Measurements from ENCODE around the gene DUSP16.
"Not testable (repeated sequence)": the region's sequence is repeated elsewhere in the genome, so short reads cannot be mapped to it uniquely, and the experiment has no call there.

The DUSP16 gene

GRCh38 chr12:12562585-12563261, at the start of gene DUSP16:
Gene DUSP16, minus strand, starts transcription at chr12:12562863. Its CDS starts 41,765 bp downstream, at chr12:12521098.
- peak; percentile 36 to 58 for DNase-seq (ENCODE audit: low read depth in 1 of 2, low spot score in 1 of 2)

DNA sequence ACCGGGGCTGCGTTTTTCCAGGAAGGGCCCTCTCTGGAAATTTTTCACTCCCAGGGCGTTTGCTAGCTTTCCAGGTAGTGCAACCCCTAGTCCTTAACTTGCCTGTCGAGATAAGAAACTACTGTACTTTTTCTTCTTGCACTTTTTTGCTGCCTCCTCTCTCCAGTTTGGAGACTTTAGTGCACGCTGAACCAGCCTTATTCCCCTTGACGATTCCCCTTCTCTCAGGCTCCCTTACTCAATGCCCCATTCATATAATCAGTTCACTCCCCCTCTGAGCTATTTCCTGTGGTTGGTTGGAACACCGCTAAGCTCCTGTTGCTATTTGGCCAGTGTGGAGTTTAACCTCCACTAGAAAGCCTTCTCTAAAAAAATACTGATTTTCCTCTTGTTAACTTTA, 49.7 kb upstream of the DUSP16 start:
- no peak for DNase-seq (ENCODE audit: low read depth in 1 of 2, low spot score in 1 of 2)

GRCh38 chr12:12611512-12612306, 49.0 kb upstream of the DUSP16 start, which contains the start of gene CREBL2:
Gene CREBL2, plus strand, starts transcription at chr12:12611876. Its CDS starts 297 bp downstream, at chr12:12612173.
- peak; percentile 67 to 78 for DNase-seq (ENCODE audit: low read depth in 1 of 2, low spot score in 1 of 2)

DNA sequence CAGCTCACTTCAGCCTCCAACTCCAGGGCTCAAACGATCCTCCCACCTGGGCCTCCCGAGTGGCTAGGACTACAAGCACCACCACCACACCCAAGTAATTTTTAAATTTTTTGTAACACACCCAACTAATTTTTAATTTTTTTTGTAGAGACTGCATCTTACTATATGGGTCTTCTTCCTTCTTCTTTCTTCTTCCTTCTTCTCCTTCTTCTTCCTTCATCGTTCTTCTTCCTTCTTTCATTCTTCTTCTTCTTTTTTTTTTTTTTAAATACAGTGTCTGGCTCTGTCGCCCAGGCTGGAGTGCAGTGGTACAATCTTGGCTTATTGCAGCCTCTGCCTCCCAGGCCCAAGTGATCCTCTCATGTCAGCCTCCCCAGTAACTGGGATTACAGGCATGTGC, 48.0 kb upstream of the DUSP16 start:
- no peak for DNase-seq (ENCODE audit: low read depth in 1 of 2, low spot score in 1 of 2)

GRCh38 chr12:12609692-12610091, 47.0 kb upstream of the DUSP16 start:
- DNase-seq (ENCODE audit: low read depth in 1 of 2, low spot score in 1 of 2): no peak

DNA sequence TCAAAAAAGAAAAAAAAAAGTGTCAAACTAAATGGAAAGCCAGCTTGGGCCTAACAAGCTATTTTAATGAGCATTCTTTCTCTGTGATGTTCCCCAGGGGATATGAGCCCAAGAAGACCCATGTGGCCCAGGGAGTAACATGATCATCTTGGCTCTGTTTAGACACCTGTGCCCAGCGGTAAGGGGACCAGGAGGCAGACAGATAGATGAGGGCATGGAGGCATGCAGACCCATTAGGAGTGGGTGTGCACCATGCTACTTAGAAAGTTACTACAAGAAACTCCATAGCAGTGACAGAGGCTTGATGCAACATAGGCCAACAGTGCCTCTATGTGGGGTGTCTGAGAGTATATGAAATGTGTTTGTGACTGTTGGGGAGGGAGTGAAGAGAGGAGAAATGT, 45.9 kb upstream of the DUSP16 start:
- DNase-seq (ENCODE audit: low read depth in 1 of 2, low spot score in 1 of 2): no peak

GRCh38 chr12:12606781-12607589, 44.3 kb upstream of the DUSP16 start:
- peak in 1 of 2 donors; percentile 11 for DNase-seq (ENCODE audit: low read depth in 1 of 2, low spot score in 1 of 2)

- DNase-seq (ENCODE audit: low read depth in 1 of 2, low spot score in 1 of 2): no peak
These were observed 42.1 kb upstream of the DUSP16 start for GRCh38 chr12:12604740-12605139.

DNA sequence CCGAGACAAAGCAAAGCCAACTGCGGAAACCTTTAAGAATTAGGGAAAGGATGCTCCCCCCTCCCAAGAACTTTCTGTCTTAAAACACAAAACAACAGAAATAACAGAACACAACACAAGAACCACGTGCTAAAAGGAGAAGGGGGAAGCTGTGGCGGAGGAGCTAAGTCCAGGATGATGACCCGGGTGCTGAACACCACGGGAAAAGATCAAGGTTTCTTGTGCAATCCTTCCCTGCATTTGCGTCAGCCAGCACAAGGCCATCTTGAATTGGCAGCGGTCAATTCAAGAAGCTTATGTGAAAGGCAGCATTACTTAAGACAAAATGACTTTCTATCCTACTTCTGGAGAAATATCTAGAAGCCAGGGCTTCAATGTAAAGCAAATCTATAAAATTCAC, 38.0 kb upstream of the DUSP16 start:
- no peak for DNase-seq (ENCODE audit: low read depth in 1 of 2, low spot score in 1 of 2)

DNA sequence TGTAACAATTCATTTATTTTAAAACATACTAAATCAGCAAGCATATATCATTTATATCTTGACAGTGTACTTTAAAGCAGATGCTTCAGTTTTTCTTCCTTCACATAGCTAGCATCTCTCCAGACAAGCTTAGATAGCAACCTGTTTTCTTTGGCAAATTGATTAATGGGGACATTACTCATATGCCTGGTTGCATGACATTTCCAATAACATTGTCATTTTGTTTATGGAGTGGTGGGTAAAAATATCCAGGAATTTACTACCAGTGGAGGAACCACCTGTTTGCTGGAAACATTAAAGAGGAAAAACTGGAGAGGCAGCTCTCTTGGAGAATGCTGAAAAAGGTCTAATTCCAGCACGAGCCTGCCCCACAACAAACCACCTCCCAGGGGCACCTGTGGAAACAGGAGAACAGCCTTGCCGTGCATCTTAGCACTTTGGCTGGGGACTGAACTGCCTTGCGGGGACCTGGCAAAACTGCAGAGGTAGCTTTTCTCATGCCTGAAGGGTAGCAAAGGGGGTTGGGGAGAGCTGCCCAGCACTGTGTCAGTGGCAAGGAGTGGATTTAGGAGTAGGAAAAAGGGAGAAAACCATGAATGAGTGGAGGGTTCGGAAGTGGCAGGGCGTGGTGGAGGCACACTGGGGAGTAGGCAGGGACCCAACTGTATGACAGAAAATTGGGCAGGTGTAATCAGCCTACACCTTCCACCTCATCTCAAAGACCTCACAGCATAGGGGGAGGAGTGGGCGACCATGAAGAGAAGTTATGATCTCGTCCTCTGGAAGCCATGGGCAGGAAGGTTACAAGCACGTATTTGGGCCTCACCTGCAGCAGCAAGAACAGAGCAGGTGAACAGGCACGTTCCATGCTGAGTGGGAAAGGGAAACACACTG, 37.3 kb upstream of the DUSP16 start:
- no peak for DNase-seq (ENCODE audit: low read depth in 1 of 2, low spot score in 1 of 2)

DNA sequence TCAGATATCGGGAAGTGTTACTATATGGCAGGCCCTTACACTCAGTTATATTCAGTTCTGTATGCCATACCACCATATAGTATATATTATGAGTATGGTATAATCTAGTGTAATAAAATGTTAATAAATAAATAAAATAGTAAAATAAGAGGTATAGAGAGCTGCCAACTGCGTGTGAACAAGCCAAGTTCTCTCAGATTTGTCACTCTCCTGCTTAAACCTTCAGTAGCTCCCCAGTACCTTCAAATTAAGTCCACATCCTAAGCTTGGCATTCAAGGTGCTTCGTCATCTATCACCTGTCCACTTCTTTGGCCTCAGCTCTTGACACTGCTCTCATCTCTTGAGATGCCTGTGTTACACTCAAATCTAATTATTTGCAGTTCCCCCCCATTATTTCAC, 36.2 kb upstream of the DUSP16 start:
- DNase-seq (ENCODE audit: low read depth in 1 of 2, low spot score in 1 of 2): no peak

- DNase-seq (ENCODE audit: low read depth in 1 of 2, low spot score in 1 of 2): not testable (repeated sequence)
These were observed 33.9 kb upstream of the DUSP16 start for GRCh38 chr12:12596598-12596997.

- DNase-seq (ENCODE audit: low read depth in 1 of 2, low spot score in 1 of 2): not testable (repeated sequence)
These were observed 33.3 kb upstream of the DUSP16 start for GRCh38 chr12:12595929-12596328.

- no peak for DNase-seq (ENCODE audit: low read depth in 1 of 2, low spot score in 1 of 2)
These were observed 30.3 kb upstream of the DUSP16 start for GRCh38 chr12:12592930-12593329.

GRCh38 chr12:12590961-12591360, 28.3 kb upstream of the DUSP16 start:
- no peak for DNase-seq (ENCODE audit: low read depth in 1 of 2, low spot score in 1 of 2)

GRCh38 chr12:12588436-12588835, 25.8 kb upstream of the DUSP16 start:
- not testable (repeated sequence) for DNase-seq (ENCODE audit: low read depth in 1 of 2, low spot score in 1 of 2)

DNA sequence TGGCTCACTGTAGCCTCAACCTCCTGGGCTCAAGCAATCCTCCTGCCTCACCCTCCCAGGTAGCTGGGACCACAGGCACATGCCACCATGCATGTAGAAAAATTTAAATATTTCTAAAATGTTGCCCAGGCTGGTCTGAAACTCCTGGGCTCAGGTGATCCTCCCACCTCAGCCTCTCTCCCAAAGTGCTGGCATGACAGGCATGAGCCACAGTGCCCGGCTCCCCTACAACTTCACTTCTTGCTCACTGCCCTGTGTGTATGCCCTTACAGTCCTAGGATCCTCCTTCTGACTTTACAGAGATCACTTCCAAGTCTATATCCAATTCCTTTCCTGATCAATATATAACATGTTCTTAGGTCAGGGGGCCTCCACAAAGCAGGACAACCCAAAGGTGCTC, 25.2 kb upstream of the DUSP16 start:
- DNase-seq (ENCODE audit: low read depth in 1 of 2, low spot score in 1 of 2): no peak

- DNase-seq (ENCODE audit: low read depth in 1 of 2, low spot score in 1 of 2): no peak
These were observed 24.4 kb upstream of the DUSP16 start for GRCh38 chr12:12586879-12587675.

- DNase-seq (ENCODE audit: low read depth in 1 of 2, low spot score in 1 of 2): no peak
These were observed 22.6 kb upstream of the DUSP16 start for GRCh38 chr12:12585115-12585863.

Measured in activated CD4-positive, alpha-beta T cell treated with anti-CD3 and anti-CD28 coated beads, Interleukin-2, amount 50 U/mL, for 24 hours (primary cell).